Measurements from ENCODE around the gene DRD5.
"Not testable (repeated sequence)": the region's sequence is repeated elsewhere in the genome, so short reads cannot be mapped to it uniquely, and the experiment has no call there.

The DRD5 gene

DNA sequence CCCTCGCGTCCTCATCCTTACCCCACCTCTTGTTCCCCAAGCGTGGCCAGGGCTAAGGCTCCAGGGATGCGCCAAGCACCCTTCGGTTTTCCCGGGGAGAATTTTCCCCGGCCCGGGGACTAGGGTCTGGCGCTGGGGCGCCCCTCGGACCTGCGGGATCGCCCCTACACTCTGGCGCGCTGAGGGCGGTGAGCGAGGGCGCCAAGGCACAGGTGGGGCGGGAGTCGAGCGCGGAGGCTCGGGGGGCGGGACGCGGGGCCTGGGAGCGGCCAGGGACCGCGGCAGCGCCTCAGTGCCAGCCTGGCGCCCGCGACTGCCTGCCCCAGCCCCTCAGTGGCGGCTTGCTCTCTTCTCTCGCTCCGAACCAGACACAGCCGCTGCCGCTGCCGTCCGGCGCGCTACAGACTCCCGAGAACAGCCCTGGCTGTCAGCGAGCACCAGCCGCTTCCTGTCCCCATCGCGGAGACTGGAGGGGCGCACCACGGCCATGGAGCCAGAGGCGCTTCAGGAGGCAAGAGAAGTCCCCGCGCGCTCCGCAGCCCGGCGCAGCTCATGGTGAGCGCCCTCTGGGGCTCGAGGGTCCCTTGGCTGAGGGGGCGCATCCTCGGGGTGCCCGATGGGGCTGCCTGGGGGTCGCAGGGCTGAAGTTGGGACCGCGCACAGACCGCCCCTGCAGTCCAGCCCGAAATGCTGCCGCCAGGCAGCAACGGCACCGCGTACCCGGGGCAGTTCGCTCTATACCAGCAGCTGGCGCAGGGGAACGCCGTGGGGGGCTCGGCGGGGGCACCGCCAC lies at the start of gene DRD5:
TSS of gene DRD5 (plus strand) at position 292 of the 793 bp plus-strand sequence. CDS start at position 688, 396 bp downstream.
- peak; percentile 17 for DNase-seq (ENCODE audit: low read depth, low spot score)

GRCh38 chr4:9732256-9732655 lies 49.2 kb upstream of the DRD5 start:
- not testable (repeated sequence) for DNase-seq (ENCODE audit: low read depth, low spot score)

DNA sequence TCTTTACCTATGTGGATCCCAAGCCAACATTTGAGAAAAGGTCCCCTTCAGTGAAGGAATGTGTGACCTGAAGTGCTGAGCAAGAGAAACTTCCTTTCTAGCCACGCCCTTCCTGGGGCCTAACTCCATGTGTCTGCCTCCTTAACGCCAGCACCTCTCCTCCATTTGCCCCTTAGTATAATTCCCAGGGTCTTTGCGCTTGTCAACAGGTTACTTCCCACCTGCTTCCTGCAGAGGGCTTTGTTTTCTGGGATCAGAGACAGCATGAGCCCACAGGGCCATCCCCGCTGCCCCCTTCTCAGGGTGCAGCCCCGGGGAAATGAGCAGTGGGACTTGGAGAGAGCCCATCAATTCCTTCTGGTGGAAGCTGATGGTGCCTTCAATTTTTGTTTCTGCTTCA lies 45.9 kb upstream of the DRD5 start:
- DNase-seq (ENCODE audit: low read depth, low spot score): peak; percentile 25

DNA sequence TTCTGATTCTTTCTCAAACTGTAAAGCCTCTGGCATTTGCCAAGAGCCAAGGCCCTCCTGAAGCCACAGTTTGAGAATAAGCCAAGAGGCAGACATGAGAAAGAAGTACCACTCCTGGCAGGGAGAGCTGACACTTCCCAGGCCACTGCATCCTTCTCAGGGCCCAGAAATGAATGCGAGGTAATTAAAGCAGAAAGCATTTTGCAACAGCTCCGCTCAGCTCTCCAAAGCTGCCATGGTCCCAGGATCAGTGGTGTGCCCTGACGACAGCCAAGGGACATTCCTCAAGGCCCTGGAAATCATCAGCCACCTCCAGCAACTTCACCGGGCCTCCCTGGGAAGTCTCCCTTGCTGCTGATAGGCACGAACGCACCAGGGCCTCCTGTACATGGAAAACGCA lies 44.2 kb upstream of the DRD5 start:
- not testable (repeated sequence) for DNase-seq (ENCODE audit: low read depth, low spot score)

- DNase-seq (ENCODE audit: low read depth, low spot score): not testable (repeated sequence)
Measured at GRCh38 chr4:9743789-9744188, 37.6 kb upstream of the DRD5 start.

- no peak for DNase-seq (ENCODE audit: low read depth, low spot score)
Measured at GRCh38 chr4:9745782-9746181, 35.7 kb upstream of the DRD5 start.

DNA sequence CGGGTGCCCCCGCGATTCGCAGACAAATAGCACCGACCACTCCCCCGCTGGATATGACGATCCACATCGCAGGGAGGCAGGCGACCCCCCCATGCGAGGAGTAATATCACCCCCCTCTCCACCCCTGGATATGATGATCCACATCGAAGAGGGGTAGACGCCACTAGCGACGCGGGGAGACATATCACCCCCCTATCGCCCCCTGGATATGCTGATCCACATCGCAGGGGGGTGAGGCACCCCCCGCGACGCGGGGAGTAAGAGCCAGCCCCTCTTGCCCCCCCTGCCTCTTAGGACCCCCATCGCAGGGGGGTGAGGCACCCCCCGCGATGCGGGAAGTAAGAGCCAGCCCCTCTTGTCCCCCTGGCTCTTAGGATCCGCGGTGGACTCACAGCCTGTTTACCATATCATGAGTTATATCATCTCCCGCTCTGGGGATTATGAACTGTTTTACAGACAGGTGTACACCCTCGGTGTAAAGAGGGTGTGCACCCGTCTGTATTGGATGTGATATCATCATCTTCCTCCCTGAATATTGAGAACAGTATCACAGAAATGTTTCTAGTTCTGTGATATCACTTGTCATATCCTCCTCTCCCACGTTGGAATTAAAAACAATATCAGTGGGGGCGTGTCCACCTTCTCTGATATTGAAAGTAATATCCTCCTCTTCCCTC lies 22.7 kb upstream of the DRD5 start:
- no peak for DNase-seq (ENCODE audit: low read depth, low spot score)

DNA sequence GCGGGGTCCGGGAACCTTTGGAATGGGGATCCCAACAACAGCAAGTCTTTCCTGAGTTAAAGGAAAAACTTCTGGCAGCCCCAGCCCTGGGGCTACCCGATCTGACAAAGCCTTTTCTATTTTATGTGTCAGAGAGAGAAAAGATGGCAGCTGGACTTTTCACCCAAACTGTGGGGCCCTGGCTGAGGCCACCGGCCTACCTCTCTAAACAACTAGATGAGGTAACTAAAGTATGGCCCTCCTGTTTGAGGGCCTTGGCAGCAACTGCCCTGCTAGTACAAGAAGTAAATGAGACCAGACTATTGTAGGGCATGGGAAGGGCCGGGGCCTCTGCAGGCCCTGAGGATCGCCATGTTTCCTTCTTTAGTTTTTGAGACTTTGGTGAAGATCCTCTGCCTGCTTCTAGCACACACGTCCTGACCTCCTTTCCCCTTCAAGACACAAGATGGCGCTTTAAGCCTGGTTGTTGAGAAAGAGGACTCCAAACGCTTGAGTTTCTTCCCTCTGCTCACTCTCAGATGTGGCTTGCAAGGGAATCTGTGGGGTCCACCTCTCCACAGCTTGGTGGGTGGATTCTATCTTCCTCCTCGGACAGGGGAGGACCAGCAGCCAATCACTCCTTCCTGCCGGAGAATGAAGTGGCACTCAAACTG lies 18.5 kb upstream of the DRD5 start:
- DNase-seq (ENCODE audit: low read depth, low spot score): peak; percentile 56

DNA sequence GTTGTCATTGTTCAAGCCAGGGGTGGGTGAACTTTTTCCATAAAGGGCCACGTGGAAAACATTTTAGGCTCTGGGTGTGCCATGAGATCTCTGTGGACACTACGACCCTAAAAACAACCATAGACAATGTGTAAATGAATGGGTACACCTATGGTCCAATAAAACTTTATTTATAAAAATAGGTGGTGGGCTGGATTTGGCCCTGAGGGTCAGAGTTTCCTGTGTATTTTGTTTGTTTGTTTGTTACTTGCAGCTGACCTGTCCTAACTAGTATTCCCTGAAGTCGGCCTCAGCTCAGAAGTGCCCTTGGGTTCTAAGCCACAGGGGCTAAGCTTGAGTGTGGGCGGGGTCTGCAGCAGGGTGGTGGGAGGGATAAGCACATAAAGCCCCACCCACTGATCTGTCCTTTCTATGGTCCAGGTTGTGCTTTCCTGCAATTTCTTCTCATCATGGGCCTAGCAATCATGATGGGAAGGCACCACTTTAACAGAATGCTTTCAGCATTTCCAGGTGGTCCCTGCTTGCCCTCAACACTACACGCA lies 17.2 kb upstream of the DRD5 start:
- DNase-seq (ENCODE audit: low read depth, low spot score): no peak

DNA sequence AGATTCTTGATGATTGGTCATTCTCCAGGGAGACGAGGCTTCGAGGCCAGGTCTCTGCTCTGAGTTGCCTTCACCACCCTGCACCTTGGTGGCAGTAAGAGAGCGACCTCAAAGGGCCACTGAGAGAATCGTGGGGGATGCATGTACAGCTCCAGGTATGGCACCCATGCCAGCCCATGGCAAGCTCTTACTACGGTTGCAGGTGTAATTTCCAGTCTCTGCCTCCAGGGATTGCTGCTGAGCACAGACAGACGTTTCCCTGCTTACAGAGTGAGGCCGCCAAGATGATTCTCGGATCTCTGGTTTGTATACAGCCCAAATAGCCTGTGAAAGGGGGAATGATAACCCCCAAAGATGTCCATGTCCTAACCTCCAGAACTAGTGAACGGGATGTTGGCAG lies 16.3 kb upstream of the DRD5 start:
- DNase-seq (ENCODE audit: low read depth, low spot score): peak; percentile 9

DNA sequence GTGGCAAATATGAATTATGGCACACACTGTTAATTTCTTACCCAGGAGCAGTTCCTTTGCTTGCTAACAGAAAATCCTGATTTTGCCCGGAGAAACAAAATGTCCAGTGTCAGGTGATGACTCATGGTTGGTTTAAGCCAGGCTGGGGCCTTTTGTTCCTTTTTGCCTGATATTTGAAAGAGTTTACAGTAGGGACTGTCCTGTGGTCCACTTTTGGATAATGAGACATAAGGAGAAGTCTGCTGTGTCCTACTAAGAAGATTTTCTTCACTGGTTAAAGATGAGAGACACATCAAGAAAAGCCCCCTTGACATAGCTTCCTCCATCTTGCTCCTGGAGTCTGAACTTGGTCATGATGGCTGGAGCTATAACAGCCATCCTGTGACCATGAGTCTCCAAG lies 12.1 kb upstream of the DRD5 start:
- no peak for DNase-seq (ENCODE audit: low read depth, low spot score)

- DNase-seq (ENCODE audit: low read depth, low spot score): no peak
Measured at GRCh38 chr4:9771034-9771433, 10.4 kb upstream of the DRD5 start.

GRCh38 chr4:9773471-9773870 lies 8.0 kb upstream of the DRD5 start:
- no peak for DNase-seq (ENCODE audit: low read depth, low spot score)

DNA sequence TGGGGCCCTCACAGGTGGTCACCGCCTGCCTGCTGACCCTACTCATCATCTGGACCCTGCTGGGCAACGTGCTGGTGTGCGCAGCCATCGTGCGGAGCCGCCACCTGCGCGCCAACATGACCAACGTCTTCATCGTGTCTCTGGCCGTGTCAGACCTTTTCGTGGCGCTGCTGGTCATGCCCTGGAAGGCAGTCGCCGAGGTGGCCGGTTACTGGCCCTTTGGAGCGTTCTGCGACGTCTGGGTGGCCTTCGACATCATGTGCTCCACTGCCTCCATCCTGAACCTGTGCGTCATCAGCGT lies 652 bp downstream of the DRD5 start:
- DNase-seq (ENCODE audit: low read depth, low spot score): no peak

DNA sequence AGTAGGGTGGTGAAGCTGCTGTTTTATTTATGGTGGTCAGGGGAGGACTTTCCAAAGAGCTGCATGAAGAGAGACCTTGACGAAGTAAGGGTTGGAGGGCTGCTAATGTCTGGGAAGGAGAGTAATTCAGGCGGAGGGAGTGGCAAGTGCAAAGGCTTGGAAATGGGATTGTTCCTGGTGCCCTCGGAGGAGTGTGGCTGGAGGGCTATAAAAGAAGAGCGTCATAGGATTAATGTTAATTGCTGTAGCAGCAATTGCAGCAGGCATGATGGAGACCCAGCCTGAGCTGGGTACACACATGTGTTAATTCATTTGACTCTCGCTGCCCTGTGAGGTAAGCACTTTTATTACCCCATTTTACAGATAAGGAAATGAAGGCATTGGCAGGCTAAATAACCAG lies 4.5 kb downstream of the DRD5 start:
- not testable (repeated sequence) for DNase-seq (ENCODE audit: low read depth, low spot score)

GRCh38 chr4:9792381-9792780 lies 10.9 kb downstream of the DRD5 start:
- no peak for DNase-seq (ENCODE audit: low read depth, low spot score)

DNA sequence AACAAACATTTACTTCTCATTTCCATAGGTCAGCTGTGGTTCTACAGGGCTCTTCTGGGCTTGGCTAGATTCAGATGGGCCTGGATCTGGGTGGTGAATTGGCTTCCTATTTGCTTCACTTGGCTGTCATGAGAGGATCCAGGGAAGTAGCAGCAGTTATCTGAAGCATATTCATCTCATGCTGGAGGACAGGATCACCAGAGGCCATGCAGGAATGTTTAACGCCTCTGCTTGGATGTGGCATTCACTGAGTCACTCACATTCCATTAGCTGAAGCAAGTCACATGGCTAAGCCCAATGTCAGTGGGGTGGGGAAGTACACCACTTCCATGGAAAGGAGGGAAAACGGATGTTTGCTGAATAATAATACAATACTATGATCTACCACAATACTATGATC lies 15.2 kb downstream of the DRD5 start:
- not testable (repeated sequence) for DNase-seq (ENCODE audit: low read depth, low spot score)

DNA sequence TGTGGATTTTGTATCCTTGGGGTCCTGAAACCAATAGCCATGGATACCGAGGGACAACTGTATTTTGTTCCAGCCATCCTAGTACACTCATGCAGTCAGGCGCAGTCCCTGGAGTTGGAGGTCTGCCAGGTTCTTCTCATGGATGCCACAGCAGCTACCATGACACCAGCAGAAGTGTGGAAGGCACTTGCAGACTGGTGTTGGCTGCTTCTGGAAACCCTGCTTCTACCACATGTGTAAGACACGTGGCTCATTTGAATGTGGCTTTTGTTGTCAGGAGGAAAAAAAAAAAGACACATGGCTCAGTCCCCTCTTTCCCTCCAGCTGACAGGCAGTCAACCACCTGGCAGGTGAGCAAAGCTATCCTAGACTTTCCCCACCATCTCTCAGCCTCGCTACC lies 19.4 kb downstream of the DRD5 start:
- DNase-seq (ENCODE audit: low read depth, low spot score): no peak

GRCh38 chr4:9804918-9805317 lies 23.5 kb downstream of the DRD5 start:
- no peak for DNase-seq (ENCODE audit: low read depth, low spot score)

- no peak for DNase-seq (ENCODE audit: low read depth, low spot score)
Measured at GRCh38 chr4:9808077-9808476, 26.6 kb downstream of the DRD5 start.

DNA sequence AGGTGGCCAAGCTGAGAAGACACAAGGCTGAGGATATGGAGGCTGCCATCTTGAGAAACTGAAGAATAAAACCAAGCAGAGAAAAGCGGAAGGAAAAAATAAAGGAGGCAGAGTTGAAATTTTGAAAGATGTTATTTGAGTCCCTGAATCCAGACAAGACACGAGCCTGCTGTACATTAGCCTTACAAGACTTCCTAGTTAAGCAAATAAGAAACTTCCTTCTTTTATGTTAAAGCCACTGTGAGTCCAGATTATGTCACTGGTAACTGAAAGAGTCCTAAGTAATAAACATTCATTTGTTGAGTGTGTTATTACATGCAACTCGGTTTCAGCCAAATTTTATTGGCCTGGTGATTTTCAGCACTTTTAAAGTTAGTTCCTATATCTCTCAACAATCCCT lies 30.4 kb downstream of the DRD5 start:
- no peak for DNase-seq (ENCODE audit: low read depth, low spot score)

- no peak for DNase-seq (ENCODE audit: low read depth, low spot score)
Measured at GRCh38 chr4:9812501-9813340, 31.3 kb downstream of the DRD5 start.

Data from iPS DF 19.7 (cell line).